Epithelial cell of esophagus (primary cell): ENCODE data around the gene CRYBG1.

ENCODE experiments used
- DNase-seq: peaks from one replicate; pipeline ENCODE4 v3.0.0; 2010; ENCODE audit warnings: low read depth
- H3K4me3 ChIP-seq: 2 replicates; pipeline ENCODE4 v1.5.1; 2011; ENCODE audit warnings: mild to moderate bottlenecking, low read length, control low read depth
- TF ChIP-seq, protein P1 (sequence below): IDR thresholded peaks from 2 replicates; pipeline ENCODE4 v1.5.1; 2011; ENCODE audit warnings: low read depth, mild to moderate bottlenecking, low read length, control low read depth, inconsistent platforms; ENCODE audit not compliant: insufficient read depth; ENCODE audit errors: missing control alignments

CRYBG1 gene

DNA sequence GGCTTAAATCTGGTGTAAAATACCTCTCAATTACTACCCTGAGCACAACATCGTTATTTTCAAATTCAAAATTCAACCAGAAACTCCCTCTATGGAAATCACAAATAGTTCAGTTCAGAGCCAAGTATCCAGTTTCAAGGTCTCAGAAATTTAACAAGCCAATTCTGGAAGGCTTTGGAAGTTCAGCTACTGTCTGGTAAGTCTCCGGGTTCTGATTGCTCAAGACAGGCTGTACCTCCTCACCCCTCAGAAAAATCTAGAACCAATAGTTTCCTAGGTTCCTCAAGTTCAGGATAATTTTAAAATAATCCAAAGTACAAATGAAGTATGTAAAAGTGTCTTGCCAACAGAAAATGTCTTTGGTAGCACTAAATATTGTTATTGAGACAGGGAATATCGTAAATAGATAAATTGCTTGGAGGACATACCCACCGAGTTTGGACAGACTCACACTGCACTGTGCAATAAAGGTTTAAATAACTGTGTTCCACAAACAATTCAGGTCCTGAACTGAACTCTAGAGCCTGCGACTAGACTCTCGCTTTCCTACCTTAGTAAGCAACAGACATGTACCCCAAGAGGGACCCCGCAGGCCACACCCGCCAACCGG is 35.7 kb upstream of the CRYBG1 start:
- peak overlapping the region; percentile 78 for H3K4me3 ChIP-seq
- TF ChIP-seq, protein P1, sequence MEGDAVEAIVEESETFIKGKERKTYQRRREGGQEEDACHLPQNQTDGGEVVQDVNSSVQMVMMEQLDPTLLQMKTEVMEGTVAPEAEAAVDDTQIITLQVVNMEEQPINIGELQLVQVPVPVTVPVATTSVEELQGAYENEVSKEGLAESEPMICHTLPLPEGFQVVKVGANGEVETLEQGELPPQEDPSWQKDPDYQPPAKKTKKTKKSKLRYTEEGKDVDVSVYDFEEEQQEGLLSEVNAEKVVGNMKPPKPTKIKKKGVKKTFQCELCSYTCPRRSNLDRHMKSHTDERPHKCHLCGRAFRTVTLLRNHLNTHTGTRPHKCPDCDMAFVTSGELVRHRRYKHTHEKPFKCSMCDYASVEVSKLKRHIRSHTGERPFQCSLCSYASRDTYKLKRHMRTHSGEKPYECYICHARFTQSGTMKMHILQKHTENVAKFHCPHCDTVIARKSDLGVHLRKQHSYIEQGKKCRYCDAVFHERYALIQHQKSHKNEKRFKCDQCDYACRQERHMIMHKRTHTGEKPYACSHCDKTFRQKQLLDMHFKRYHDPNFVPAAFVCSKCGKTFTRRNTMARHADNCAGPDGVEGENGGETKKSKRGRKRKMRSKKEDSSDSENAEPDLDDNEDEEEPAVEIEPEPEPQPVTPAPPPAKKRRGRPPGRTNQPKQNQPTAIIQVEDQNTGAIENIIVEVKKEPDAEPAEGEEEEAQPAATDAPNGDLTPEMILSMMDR: no peak
- DNase-seq: peak; percentile 13

DNA sequence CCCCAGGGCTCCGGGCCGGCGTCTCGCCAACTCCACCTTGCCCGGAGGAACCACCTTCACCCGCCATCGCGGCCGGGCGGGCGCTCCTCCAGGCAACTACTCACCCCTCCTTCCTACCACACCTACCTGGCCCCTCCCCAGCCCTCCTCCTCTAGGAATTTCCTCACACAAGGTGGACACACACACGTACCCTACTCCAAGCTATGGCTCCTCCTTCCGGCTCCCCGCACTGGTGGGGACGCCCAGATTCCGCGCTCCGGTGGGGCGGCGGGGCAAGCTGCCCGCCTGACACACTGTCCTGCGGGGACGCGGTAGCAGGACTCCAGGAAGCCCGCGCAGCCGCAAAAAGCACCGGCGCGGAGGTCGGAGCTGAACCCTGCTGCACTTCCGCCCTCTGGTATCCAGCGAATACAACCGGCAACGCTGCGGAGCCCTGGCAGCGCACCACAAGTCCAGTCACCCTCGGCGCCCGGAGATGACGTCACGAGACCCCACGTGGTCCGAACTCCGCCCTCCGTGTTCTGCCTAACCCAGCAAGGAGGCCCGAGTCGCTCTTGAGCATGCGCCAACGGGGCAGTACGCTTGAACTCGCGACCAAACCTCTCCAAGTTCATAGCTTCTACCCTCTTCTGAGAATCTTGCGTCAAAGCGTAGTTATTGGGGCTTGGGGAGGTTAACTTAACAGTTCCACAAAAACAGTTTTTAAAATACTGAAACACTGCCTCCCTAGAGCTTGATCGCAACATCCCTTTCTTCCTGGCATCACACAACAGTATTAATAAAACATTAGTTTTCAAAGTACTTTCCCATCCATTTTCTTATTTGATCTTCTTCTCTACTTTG is 35.0 kb upstream of the CRYBG1 start, which contains the start of gene ATG5:
Gene ATG5 (minus strand): TSS at position 425 of the 843 bp plus-strand sequence. CDS start 9,552 bp downstream, outside the sequence.
- peak within 1 kb of the TSS; percentile 78 for H3K4me3 ChIP-seq
- DNase-seq: peak; percentile 99
- TF ChIP-seq, protein P1: no peak

DNA sequence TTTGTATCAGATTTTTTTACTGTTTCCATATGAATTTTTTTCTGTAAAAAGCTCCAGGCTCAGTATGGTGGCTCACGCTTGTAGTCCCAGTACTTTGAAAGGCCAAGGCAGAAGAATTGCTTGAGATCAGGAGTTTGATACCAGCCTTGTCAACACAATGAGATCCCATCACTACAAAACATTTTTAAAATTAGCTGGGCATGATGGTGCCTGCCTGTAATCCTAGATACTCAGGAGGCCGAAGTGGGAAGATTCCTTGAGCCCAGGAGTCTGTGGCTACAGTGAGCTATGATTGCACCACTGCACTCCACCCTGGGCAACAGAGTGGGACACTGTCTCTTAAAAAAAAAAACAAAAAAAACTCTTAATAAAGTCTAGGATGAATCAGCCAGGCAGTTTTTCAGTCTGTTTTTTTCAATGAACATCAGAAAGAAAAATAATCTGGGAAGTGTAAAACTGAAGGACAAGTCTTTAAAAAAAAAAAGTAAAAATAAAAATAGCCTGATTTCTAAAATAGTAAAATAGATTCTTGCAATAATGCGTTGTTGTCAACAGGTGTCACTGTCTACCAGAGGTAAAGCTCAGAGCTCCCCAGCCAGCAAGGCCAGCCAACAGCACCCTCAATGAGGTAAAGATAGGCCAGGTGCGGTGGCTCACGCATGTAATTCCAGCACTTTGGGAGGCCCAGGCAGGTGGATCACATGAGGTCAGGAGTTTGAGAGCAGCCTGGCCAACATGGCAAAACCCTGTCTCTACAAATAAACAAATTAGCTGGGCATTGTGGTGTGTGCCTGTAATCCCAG is 25.7 kb upstream of the CRYBG1 start:
- DNase-seq: peak; percentile 72
- TF ChIP-seq, protein P1: peak; percentile 67
- H3K4me3 ChIP-seq: no peak overlapping the region

DNA sequence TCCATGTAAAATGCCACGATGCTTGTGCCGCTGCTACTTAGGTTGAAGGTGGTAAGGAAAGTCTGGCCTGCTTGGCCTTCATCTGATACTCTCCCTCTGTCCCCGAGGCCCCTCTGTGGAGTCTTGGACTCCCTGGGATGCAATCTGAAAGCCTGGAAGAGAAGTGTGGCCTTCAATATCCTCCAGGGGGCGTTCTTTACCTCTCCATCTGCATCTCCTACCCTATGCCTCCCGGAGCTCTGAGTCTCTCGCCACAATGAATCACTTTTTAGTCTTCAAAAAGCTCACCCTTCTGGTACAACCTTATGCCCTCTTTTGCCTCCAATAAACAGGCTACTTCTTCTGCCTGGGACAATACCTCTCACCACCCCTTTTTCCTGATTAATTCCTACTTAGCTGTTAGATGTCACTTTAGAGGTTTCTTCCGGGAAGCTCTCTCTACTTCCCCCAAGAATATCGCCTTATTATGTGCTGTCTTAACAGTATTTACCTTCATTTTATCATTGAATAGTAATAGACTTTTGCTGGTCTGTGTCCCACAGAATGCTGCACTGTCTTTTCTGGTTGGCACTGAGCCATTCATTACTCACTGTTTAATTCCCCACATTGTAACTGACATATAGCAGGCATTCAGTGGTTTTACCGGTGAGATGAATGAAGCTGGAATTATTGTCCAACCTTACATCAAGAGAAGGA is 21.0 kb upstream of the CRYBG1 start:
- peak; percentile 90 for DNase-seq
- no peak overlapping the region for H3K4me3 ChIP-seq
- TF ChIP-seq, protein P1: peak; percentile 87

DNA sequence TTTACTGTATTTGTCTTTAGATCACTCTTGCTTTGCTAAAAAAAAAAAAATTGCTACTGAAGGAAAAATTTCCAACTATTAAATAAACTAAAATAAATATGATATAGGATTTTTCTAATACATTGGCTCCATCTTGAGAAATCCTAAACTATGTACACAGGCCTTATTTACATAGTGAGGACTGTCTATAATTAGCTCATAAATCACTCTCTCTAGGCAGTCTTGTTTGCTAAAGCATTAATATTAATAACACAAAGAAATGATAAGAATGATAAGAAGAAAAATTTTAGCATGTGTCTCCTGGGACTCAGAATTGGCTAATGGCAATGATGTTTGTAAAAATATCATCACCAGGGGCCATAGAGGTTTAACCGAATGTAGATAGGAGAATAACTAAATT is 13.3 kb upstream of the CRYBG1 start:
- TF ChIP-seq, protein P1: no peak
- H3K4me3 ChIP-seq: no peak overlapping the region
- no peak for DNase-seq

DNA sequence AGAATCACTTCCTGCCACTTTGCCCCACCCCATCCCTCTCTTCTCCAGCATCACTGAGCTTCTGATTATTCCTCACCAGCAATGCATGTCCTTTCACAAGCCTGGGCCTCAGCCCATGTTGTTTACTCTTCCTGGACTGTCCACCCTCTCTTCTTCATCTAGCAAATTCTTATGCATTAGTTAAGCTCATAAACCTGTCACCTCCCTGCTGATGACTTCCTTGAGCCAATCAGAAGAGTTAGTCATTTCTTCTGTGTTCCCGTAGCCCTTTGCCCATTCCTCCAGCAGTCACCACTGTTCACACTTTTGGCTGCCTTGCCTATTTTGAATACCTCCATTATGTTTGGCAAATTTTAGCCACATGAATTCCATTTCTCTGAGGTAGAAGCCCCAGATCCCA is 4.1 kb upstream of the CRYBG1 start:
- no peak overlapping the region for H3K4me3 ChIP-seq
- DNase-seq: no peak
- TF ChIP-seq, protein P1: no peak
